Ishikawa (cell line): ENCODE data around the gene ARFGAP1.

ENCODE experiments used
- CEBPB ChIP-seq: IDR thresholded peaks from 2 replicates; pipeline ENCODE4 v1.6.1; 2012
- CREB1 ChIP-seq: IDR thresholded peaks from 2 replicates; pipeline ENCODE4 v1.6.1; 2012; ENCODE audit warnings: low read depth
- EGR1 ChIP-seq: IDR thresholded peaks from 2 replicates; pipeline ENCODE4 v1.6.1; 2012
- EP300 ChIP-seq: IDR thresholded peaks from 2 replicates; pipeline ENCODE4 v1.6.1; 2012; ENCODE audit warnings: borderline replicate concordance
- FOXM1 ChIP-seq: IDR thresholded peaks from 2 replicates; pipeline ENCODE4 v1.6.1; 2012; ENCODE audit warnings: low read depth, borderline replicate concordance
- NFIC ChIP-seq: IDR thresholded peaks from 2 replicates; pipeline ENCODE4 v1.6.1; 2012
- RAD21 ChIP-seq: IDR thresholded peaks from 2 replicates; pipeline ENCODE4 v1.6.1; 2012; ENCODE audit warnings: low read depth
- TAF1 ChIP-seq: IDR thresholded peaks from 2 replicates; pipeline ENCODE4 v1.6.1; 2012; ENCODE audit warnings: low read depth, mild to moderate bottlenecking
- TCF12 ChIP-seq: IDR thresholded peaks from 2 replicates; pipeline ENCODE4 v1.6.1; 2012; ENCODE audit warnings: low read depth
- TEAD4 ChIP-seq: IDR thresholded peaks from 2 replicates; pipeline ENCODE4 v1.6.1; 2012
- YY1 ChIP-seq: IDR thresholded peaks from 2 replicates; pipeline ENCODE4 v1.6.1; 2012; ENCODE audit warnings: low read depth
- ZBTB7A ChIP-seq: IDR thresholded peaks from 2 replicates; pipeline ENCODE4 v1.6.1; 2012; ENCODE audit warnings: low read depth
- TF ChIP-seq, protein P1 (sequence below): IDR thresholded peaks from 2 replicates; pipeline ENCODE4 v1.6.1; 2012
- TF ChIP-seq, protein P2 (sequence below): IDR thresholded peaks from 2 replicates; pipeline ENCODE4 v1.6.1; 2012
- TF ChIP-seq, protein P3 (sequence below): IDR thresholded peaks from 2 replicates; pipeline ENCODE4 v1.6.1; 2012; ENCODE audit warnings: low read depth, mild to moderate bottlenecking

ARFGAP1 gene

DNA sequence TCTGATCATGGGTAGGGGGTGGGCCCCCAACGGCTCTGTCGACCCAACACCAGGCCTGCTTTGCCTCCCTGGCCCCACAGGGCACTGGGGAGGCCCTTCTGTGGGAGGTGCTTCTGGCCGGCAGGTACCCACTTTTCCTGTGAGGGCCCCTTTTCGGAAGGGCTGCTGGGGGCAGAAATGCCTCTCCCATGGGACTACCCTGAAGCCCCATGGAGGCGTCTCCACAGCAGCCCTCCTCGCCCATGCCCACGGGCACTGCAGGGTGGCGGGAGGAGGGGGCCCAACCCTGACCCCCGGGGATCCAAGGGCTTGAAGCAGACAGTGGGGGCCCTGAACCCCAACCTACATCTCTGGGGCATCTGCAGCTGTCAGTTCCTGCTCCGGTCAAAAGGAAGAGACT is 34.6 kb upstream of the ARFGAP1 start:
- TF ChIP-seq CEBPB = no peak
- no peak for TF ChIP-seq CREB1
- no peak for TF ChIP-seq TEAD4
- no peak for TF ChIP-seq RAD21
- TF ChIP-seq, protein P1, sequence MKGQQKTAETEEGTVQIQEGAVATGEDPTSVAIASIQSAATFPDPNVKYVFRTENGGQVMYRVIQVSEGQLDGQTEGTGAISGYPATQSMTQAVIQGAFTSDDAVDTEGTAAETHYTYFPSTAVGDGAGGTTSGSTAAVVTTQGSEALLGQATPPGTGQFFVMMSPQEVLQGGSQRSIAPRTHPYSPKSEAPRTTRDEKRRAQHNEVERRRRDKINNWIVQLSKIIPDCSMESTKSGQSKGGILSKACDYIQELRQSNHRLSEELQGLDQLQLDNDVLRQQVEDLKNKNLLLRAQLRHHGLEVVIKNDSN = no peak
- no peak for TF ChIP-seq EGR1
- no peak for TF ChIP-seq TCF12
- TF ChIP-seq TAF1 = no peak
- TF ChIP-seq, protein P2, sequence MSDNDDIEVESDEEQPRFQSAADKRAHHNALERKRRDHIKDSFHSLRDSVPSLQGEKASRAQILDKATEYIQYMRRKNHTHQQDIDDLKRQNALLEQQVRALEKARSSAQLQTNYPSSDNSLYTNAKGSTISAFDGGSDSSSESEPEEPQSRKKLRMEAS = no peak
- no peak for TF ChIP-seq EP300
- TF ChIP-seq, protein P3, sequence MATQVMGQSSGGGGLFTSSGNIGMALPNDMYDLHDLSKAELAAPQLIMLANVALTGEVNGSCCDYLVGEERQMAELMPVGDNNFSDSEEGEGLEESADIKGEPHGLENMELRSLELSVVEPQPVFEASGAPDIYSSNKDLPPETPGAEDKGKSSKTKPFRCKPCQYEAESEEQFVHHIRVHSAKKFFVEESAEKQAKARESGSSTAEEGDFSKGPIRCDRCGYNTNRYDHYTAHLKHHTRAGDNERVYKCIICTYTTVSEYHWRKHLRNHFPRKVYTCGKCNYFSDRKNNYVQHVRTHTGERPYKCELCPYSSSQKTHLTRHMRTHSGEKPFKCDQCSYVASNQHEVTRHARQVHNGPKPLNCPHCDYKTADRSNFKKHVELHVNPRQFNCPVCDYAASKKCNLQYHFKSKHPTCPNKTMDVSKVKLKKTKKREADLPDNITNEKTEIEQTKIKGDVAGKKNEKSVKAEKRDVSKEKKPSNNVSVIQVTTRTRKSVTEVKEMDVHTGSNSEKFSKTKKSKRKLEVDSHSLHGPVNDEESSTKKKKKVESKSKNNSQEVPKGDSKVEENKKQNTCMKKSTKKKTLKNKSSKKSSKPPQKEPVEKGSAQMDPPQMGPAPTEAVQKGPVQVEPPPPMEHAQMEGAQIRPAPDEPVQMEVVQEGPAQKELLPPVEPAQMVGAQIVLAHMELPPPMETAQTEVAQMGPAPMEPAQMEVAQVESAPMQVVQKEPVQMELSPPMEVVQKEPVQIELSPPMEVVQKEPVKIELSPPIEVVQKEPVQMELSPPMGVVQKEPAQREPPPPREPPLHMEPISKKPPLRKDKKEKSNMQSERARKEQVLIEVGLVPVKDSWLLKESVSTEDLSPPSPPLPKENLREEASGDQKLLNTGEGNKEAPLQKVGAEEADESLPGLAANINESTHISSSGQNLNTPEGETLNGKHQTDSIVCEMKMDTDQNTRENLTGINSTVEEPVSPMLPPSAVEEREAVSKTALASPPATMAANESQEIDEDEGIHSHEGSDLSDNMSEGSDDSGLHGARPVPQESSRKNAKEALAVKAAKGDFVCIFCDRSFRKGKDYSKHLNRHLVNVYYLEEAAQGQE = no peak
- TF ChIP-seq YY1 = no peak
- TF ChIP-seq FOXM1 = no peak
- no peak for TF ChIP-seq NFIC

DNA sequence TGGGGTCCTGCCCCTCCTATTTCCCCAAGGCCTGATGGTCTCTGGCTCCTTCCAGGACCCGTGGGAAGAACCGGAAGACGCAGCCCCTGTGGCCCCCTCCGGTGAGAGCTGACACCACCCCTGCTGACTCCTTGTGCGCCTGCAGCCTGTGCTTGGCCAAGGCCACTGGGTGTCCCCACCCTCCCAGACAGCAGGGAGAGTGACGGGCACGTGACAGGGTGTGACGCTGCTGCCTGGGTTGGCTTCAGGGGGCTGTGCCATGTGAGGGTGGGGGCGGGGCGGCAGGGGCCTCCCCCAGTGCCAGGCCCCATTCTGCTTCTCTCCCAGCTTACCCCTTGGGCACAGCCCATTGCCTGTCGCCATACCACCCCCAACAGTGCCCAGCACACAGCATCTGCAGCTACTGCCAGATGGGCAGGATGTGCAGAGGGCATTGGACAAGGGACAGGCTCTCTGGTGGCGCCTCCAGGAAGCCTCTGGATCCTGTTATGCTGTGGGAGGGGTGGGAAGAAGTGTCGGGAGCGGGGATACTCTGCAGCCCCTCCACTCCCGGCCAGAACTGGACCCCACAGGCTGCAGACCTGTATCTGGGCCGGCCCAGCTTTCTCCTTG is 34.0 kb upstream of the ARFGAP1 start:
- TF ChIP-seq RAD21 (peak; percentile 53), NFIC (no peak)
- TF ChIP-seq, protein P1 = peak; percentile 94

DNA sequence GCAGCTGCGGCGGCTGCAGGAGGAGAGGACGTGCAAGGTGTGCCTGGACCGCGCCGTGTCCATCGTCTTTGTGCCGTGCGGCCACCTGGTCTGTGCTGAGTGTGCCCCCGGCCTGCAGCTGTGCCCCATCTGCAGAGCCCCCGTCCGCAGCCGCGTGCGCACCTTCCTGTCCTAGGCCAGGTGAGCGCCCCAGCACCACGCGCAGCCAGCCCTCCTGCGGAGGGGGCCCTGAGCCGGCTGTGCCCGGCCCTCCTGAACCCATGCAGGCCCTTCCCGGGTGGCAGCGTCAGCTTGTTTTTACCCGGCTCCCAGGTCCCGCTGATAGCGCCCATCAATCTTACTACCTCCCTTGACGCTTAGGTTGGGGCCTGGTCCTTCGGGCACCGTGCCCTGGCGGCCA is 33.2 kb upstream of the ARFGAP1 start:
- no peak for TF ChIP-seq YY1
- no peak for TF ChIP-seq EP300
- TF ChIP-seq NFIC = no peak
- TF ChIP-seq ZBTB7A = no peak
- TF ChIP-seq, protein P3 = no peak
- no peak for TF ChIP-seq EGR1

DNA sequence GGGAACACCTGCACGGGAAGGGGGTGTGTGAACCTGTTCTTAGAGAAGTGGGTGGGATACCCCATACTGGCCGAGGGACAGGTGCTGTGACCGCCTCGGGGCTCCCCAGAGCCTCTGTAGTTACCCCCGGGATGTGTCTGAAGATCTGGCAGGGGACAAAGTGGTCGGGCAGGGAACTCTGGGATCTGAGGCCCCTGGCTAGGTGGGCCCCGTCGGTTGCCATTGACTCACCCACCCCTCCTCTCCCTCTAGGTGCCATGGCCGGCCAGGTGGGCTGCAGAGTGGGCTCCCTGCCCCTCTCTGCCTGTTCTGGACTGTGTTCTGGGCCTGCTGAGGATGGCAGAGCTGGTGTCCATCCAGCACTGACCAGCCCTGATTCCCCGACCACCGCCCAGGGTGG is 32.6 kb upstream of the ARFGAP1 start:
- no peak for TF ChIP-seq EGR1
- TF ChIP-seq, protein P3 = no peak
- TF ChIP-seq CEBPB = no peak
- no peak for TF ChIP-seq RAD21
- TF ChIP-seq, protein P1 = no peak
- TF ChIP-seq FOXM1 = no peak
- TF ChIP-seq YY1 = no peak
- no peak for TF ChIP-seq ZBTB7A
- TF ChIP-seq NFIC = no peak
- TF ChIP-seq, protein P2 = no peak
- TF ChIP-seq CREB1 = no peak
- no peak for TF ChIP-seq TCF12
